GM12878 (cell line): ENCODE results near the gene UBE3B. TPM values are rescaled to one million over a fixed set of nuclear protein-coding genes. Genes with fewer than 3 reads are reported as not detected.

Source experiments
- ATAC-seq: fragments of 200-7000 bp; cut with Tn5 transposase; 3 replicates; pipeline ENCODE4 v1.9.1; 2020; ENCODE audit warnings: mild to moderate bottlenecking, moderate library complexity
- BruUV-seq: library from RNA; stranded (reverse); fragments of 400-500 nt; replicated peaks from 2 replicates; lab custom pipeline; 2021; lab: Mats Ljungman, UMichigan
- CTCF ChIA-PET: fragments of 300-600 bp; sonication (Branson Sonifier 250); formaldehyde crosslinking; extraction: SDS; loops from one replicate; lab custom pipeline; 2021; ENCODE audit warnings: inconsistent platforms; lab: Yijun Ruan, JAX
- POLR2A ChIA-PET: fragments of 350-600 bp; formaldehyde crosslinking; extraction: SDS; loops from one replicate; lab custom pipeline; 2021; ENCODE audit warnings: inconsistent platforms; lab: Charles Lee
- RAD21 ChIA-PET: fragments of 300-600 bp; sonication (Branson Sonifier 250); formaldehyde crosslinking; loops from one replicate; lab custom pipeline; 2023; ENCODE audit warnings: antibody characterized with exemption; ENCODE audit not compliant: unreplicated experiment; lab: Charles Lee
- SMC1A ChIA-PET: fragments of 300-600 bp; sonication (Branson Sonifier 250); formaldehyde crosslinking; loops from one replicate; lab custom pipeline; 2023; ENCODE audit not compliant: unreplicated experiment, uncharacterized antibody; lab: Charles Lee
- DNase-seq: peaks from one replicate; pipeline ENCODE4 v3.0.0-alpha.2; 2011; ENCODE audit warnings: low read depth, low spot score
- FAIRE-seq: peaks from 3 replicates; lab custom pipeline; 2011; peaks lifted over from hg19 to GRCh38; lab: Jason Lieb, UNC
- H2AFZ ChIP-seq: 2 replicates; pipeline ENCODE4 v1.6.0; 2011; ENCODE audit warnings: low read depth, low read length, control low read depth; ENCODE audit not compliant: control insufficient read depth
- H3K27ac ChIP-seq: 2 replicates; pipeline ENCODE4 v1.5.1; 2011; ENCODE audit warnings: control low read depth; ENCODE audit not compliant: control insufficient read depth, insufficient read depth
- H3K27me3 ChIP-seq, 2 experiments: replicated peaks in 1 of 2; 2 replicates each; pipeline versions ENCODE4 v1.6.0 to v1.6.1; 2011; ENCODE audit warnings: low read length in 1 of 2; ENCODE audit not compliant: control insufficient read depth in 2 of 2, insufficient read depth in 2 of 2
- H3K36me3 ChIP-seq, 2 experiments: 2 replicates each; pipeline ENCODE4 v1.5.1; 2011; ENCODE audit warnings: low read length in 1 of 2; ENCODE audit not compliant: control insufficient read depth in 2 of 2, insufficient read depth in 2 of 2
- H3K4me1 ChIP-seq: 2 replicates; pipeline ENCODE4 v1.6.1; 2011; ENCODE audit warnings: mild to moderate bottlenecking, low read length, moderate library complexity, mixed read lengths; ENCODE audit not compliant: control insufficient read depth, insufficient read depth
- H3K4me2 ChIP-seq: 2 replicates; pipeline ENCODE4 v1.6.0; 2011; ENCODE audit warnings: control low read depth; ENCODE audit not compliant: control insufficient read depth, insufficient read depth
- H3K4me3 ChIP-seq: fragments of 200-600 bp; sonication (generic); 2 replicates; pipeline ENCODE4 v1.5.1; 2016
- H3K79me2 ChIP-seq: 2 replicates; pipeline ENCODE4 v1.6.0; 2011; ENCODE audit warnings: low read length; ENCODE audit not compliant: control insufficient read depth, insufficient read depth
- H3K9ac ChIP-seq: 2 replicates; pipeline ENCODE4 v1.8.0; 2011; ENCODE audit warnings: low read length, control low read depth, mixed read lengths; ENCODE audit not compliant: control insufficient read depth, insufficient read depth
- H3K9me3 ChIP-seq: replicated peaks from 3 replicates; pipeline ENCODE4 v1.5.1; 2011; ENCODE audit warnings: mild to moderate bottlenecking, low read length; ENCODE audit not compliant: control insufficient read depth, insufficient read depth
- H4K20me1 ChIP-seq: 2 replicates; pipeline ENCODE4 v1.6.0; 2011; ENCODE audit not compliant: control insufficient read depth, insufficient read depth
- CEBPB ChIP-seq, 2 experiments: fragments of 150-350 bp in 1 of 2; IDR thresholded peaks; 2 replicates each; pipeline ENCODE4 v1.6.1; 2012 to 2014; ENCODE audit warnings: low read depth in 2 of 2, low read length in 2 of 2, borderline replicate concordance in 1 of 2, inconsistent platforms in 1 of 2
- CHD1 ChIP-seq: IDR thresholded peaks from 2 replicates; pipeline ENCODE4 v1.6.1; 2012; ENCODE audit warnings: low read depth, low read length, improper control_type of control experiment
- ESRRA ChIP-seq: IDR thresholded peaks from 2 replicates; pipeline ENCODE4 v1.6.1; 2012; ENCODE audit warnings: mild to moderate bottlenecking, low read length, improper control_type of control experiment
- KLF5 ChIP-seq: fragments of 450-650 bp; IDR thresholded peaks from 2 replicates; pipeline ENCODE4 v1.6.1; 2014; ENCODE audit warnings: mild to moderate bottlenecking; ENCODE audit not compliant: partially characterized antibody
- RAD21 ChIP-seq: IDR thresholded peaks from 2 replicates; pipeline ENCODE4 v1.6.1; 2011; ENCODE audit warnings: mild to moderate bottlenecking, low read depth, low read length, moderate library complexity; ENCODE audit not compliant: insufficient read depth
- SIN3A ChIP-seq: IDR thresholded peaks from 2 replicates; pipeline ENCODE4 v1.6.1; 2012; ENCODE audit warnings: low read depth, low read length, improper control_type of control experiment
- YBX1 ChIP-seq: fragments of 450-650 bp; IDR thresholded peaks from 2 replicates; pipeline ENCODE4 v1.6.1; 2016; ENCODE audit warnings: antibody characterized with exemption
- ZNF207 ChIP-seq: fragments of 450-650 bp; IDR thresholded peaks from 2 replicates; pipeline ENCODE4 v1.6.1; 2014; ENCODE audit warnings: antibody characterized with exemption, mild to moderate bottlenecking, borderline replicate concordance
- WGBS: methylation state at CpG from one replicate; pipeline ENCODE4 v1.1.6; 2016; ENCODE audit warnings: low lambda C conversion rate; ENCODE audit not compliant: insufficient replicate concordance, insufficient coverage; ENCODE audit errors: missing lambda C conversion rate; 5-methylcytosine and 5-hydroxymethylcytosine counted together
- in situ Hi-C: fragments of 300-500 bp; cut with MboI; formaldehyde crosslinking; loops from 9 replicates; pipeline ENCODE4 v1.14.3; 2018; ENCODE audit warnings: mixed read lengths
- intact Hi-C: fragments of 100-400 bp; cut with micrococcal nuclease; formaldehyde crosslinking; loops from one replicate; pipeline ENCODE4 v1.14.2; 2022; ENCODE audit not compliant: unreplicated experiment
- polyA plus RNA-seq, 11 experiments: library from polyadenylated mRNA; depleted of rRNA in 4 of 11; unstranded in 6 of 11; stranded (reverse) in 5 of 11; fragments of >200 nt; fragmentation: Nextera tagmentation in 4 of 11; fragmentation: Illumina TruSeq in 1 of 11; extraction: Ambion mirVana in 4 of 11; extraction: Trizol in 1 of 11; gene quantifications; 1 replicate in 1 of 11; 2 replicates in 10 of 11; pipeline versions ENCODE4 v1.2.1 to v1.2.3, GENCODE V29; 2011 to 2016; ENCODE audit warnings: inconsistent platforms in 2 of 11, missing spikeins in 2 of 11, low read depth in 1 of 11
- total RNA-seq, 4 experiments: library from RNA; depleted of rRNA in 3 of 4; stranded (reverse); fragments of >200 nt in 3 of 4; fragmentation: Illumina TruSeq in 1 of 4; extraction: Trizol in 1 of 4; gene quantifications; 2 replicates each; pipeline versions ENCODE4 v1.2.1 to v1.2.3, GENCODE V29; 2013 to 2021
- TF ChIP-seq, protein P1 (sequence below): IDR thresholded peaks from 2 replicates; pipeline ENCODE4 v1.6.1; 2011; ENCODE audit warnings: low read depth, mild to moderate bottlenecking, low read length, moderate library complexity, borderline replicate concordance; ENCODE audit errors: extremely low read depth

The UBE3B gene
- total and polyA plus RNA-seq, 10 of the 15 experiments (the other 5 are each of a cell fraction or from before 2014, with no cell fraction given), result 7.4 to 25.3 (median 17.1) TPM

DNA sequence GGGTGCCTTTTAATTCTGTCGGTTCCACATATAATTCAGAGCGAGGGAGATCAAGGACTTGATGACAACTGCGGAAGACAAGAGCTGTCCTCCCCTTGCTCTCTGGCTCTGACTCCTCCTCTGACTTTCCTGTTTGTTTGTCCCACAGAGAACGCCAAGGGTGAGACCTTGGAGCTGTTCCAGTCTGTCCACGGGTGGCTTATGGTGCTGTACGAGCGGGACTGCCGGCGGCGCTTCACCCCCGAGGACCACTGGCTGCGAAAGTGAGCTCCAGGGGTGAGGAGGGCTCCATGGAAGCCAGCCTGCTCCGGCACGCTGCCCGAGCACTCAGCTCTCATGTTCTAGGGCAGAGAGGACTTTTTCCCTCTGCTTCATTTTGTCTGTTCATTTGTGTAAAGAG, 32.8 kb downstream of the UBE3B start:
- WGBS, result 94% methylated on average over 15 of the region's 15 CpGs
- no peaks in the 10 kb centered on the region for H3K4me1 ChIP-seq
- no peak for TF ChIP-seq CHD1
- TF ChIP-seq, protein P1, sequence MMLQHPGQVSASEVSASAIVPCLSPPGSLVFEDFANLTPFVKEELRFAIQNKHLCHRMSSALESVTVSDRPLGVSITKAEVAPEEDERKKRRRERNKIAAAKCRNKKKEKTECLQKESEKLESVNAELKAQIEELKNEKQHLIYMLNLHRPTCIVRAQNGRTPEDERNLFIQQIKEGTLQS, result no peak
- no peak for TF ChIP-seq YBX1
- no peak for TF ChIP-seq KLF5
- TF ChIP-seq, all 136 proteins: peak for 0
- H3K36me3 ChIP-seq, result peaks cover 9 to 10% of the 10 kb centered on the region in 2 experiments
- intact Hi-C loops (no loop called here), in situ Hi-C loops (no loop called here)
- H3K9me3 ChIP-seq, result no peaks in the 10 kb centered on the region
- H3K27me3 ChIP-seq, result no peaks in the 10 kb centered on the region
- H3K4me3 ChIP-seq, result no peak overlapping the region
- no peak for ATAC-seq
- no peak for DNase-seq
- H4K20me1 ChIP-seq, result no peaks in the 10 kb centered on the region
- ChIA-PET SMC1A (interaction anchor here (1.4 kb wide), 1 partner anchor 16 kb away, joined by 3 read pairs; no protein-coding TSS in a partner anchor), CTCF (interaction anchor here (1.3 kb wide), 1 partner anchor 296 kb away, joined by 3 read pairs; no protein-coding TSS in a partner anchor), POLR2A (no interaction called here), RAD21 (no interaction called here)
- no peak overlapping the region for H3K9ac ChIP-seq
- FAIRE-seq, result no peak
- no peak overlapping the region for H2AFZ ChIP-seq
- no peak overlapping the region for H3K4me2 ChIP-seq
- no peak overlapping the region for H3K27ac ChIP-seq
- no peaks in the 10 kb centered on the region for H3K79me2 ChIP-seq
- no TSS peak for BruUV-seq

DNA sequence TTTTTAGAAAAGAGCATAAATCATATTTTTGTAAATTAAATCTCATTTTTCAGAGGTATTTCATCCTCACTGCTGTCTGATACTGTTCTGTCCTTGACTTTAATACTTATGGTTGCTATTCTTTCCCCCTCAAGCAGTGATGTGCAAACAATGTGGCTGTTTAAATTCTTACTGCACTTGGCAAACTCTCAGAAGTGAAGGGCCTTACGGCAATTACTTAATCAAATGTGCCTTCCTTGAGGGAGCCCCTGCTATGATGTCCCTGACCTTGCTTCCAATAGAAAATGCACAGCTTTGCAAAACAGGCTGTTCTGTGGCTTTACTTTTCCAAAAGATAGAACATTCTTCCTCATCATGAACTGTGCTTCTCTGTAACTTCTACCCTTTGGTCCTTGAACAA, 35.2 kb downstream of the UBE3B start:
- Histone ChIP-seq H3K9ac (no peak overlapping the region), H3K27ac (no peak overlapping the region), H3K4me1 (no peaks in the 10 kb centered on the region), H3K4me2 (no peak overlapping the region), H2AFZ (no peak overlapping the region), H3K27me3 (no peaks in the 10 kb centered on the region), H3K4me3 (no peak overlapping the region), H4K20me1 (no peaks in the 10 kb centered on the region), H3K36me3 (peaks cover 4 to 11% of the 10 kb centered on the region in 2 experiments; a peak in 3 of 4 replicates), H3K79me2 (no peaks in the 10 kb centered on the region), H3K9me3 (no peaks in the 10 kb centered on the region)
- TF ChIP-seq RAD21, result no peak
- no peak for TF ChIP-seq CEBPB (IDR thresholded peaks at IDR 0.05; ENCODE audit: borderline replicate concordance in 1 of 2, low read depth in 2 of 2, low read length in 2 of 2)
- no peak for TF ChIP-seq ZNF207
- no peak for TF ChIP-seq SIN3A
- TF ChIP-seq ESRRA, result no peak
- ChIA-PET CTCF (no interaction called here), POLR2A (no interaction called here), RAD21 (no interaction called here), SMC1A (no interaction called here)
- DNase-seq, result no peak
- BruUV-seq, result no TSS peak
- no peak for ATAC-seq
- no peak for FAIRE-seq
- in situ Hi-C loops (no loop called here), intact Hi-C loops (no loop called here)
- WGBS, result 100% methylated on average over 1 of the region's 1 CpG
